GM21529 (cell line): ENCODE results near the gene MYO1F.
"Not testable (repeated sequence)": the region's sequence is repeated elsewhere in the genome, so short reads cannot be mapped to it uniquely, and the experiment has no call there.

Experiments used
- ATAC-seq: cut with Tn5 transposase; IDR thresholded peaks from one replicate; pipeline ENCODE4 v1.9.1; 2021; ENCODE audit not compliant: unreplicated experiment

The MYO1F gene

DNA sequence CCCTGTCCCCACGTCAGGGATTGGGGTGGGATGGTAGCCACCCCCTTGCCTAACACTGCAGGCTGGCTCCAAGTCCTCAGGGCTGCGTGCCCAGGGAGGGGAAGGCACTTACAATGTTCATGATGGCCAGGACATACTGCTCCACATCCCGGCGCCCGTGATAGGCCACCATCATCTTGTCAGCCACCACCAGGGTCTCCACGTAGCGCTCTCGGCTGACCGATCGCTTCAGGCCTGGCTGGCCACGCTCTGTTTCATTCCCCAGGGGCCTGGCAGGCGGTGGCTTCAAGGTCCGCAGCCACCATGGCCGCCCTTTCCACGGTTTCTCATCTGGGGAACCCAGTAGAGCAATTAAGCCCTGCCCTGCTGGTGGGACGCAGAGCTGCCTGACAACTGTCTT is 23.6 kb upstream of the MYO1F start:
- no peak for ATAC-seq

GRCh38 chr19:8600064-8600463 is 22.8 kb upstream of the MYO1F start:
- ATAC-seq = no peak

- no peak for ATAC-seq
These were observed 18.9 kb upstream of the MYO1F start for GRCh38 chr19:8596168-8596567.

DNA sequence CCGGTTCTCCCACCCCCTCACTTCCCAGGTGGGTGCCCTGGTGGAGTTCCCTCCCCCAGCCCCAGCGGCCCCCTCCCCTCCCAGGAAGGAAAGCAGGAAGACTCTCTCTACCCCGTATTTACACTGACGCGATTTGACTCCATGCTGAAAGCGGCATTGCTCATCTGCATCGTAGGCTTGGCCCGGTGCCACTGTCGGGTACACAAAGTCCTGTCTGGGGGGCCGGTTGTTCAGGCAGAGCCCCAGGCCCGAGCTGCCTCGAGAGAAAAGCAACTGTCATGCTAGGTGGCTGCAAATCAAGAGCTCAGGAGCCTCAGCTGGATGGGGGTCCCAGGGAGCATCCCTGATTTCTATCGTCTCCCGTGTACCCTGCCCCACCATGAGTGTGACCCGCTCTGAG is 18.4 kb upstream of the MYO1F start:
- no peak for ATAC-seq

DNA sequence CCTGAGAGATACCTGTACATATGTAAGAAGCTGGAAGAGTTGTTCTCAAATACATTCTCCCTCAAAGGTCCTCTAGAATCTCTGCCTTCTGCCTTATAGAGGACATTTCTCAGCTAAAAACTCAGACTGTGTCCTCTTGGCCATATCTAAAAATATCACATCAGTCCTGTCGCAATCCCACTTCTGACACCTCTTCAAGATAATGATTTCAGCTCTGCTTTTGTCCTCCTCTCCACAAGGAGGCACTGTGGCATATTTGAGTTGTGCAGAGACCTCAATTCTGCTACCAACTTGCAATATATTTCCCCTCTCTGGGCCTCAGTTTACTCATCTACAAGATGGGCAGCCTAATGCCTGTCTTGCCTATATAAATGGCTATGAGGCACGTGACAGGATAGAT is 16.7 kb upstream of the MYO1F start:
- ATAC-seq = no peak

GRCh38 chr19:8592231-8593009 is 15.2 kb upstream of the MYO1F start:
- ATAC-seq = no peak

DNA sequence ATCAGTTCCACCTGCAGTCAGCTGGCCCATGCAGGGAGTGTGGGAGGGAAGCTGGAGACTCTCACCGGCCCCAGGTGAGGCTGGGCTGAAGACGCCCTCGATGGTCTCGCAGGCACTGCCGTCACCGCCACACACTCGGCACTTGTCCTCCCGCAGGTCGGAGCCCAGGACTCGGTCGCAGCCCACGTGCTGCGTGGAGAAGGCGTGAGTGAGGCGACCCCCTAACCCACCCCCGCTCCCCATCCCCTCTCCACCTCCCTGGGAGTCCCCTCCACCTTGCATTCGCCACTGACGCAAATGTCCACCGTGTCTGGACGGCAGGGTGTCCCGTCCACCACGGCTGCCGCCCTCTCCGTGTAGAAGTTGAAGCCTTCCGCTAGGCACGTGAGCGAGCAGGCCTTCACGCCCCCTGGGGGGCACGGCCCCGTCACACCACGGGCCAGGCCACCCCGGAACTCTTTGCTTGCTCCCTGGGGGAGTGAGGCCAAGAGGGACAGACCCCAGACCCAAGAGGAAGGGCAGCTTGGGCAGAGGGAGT is 12.0 kb upstream of the MYO1F start:
- no peak for ATAC-seq

GRCh38 chr19:8585894-8586750 is 8.9 kb upstream of the MYO1F start:
- no peak for ATAC-seq

DNA sequence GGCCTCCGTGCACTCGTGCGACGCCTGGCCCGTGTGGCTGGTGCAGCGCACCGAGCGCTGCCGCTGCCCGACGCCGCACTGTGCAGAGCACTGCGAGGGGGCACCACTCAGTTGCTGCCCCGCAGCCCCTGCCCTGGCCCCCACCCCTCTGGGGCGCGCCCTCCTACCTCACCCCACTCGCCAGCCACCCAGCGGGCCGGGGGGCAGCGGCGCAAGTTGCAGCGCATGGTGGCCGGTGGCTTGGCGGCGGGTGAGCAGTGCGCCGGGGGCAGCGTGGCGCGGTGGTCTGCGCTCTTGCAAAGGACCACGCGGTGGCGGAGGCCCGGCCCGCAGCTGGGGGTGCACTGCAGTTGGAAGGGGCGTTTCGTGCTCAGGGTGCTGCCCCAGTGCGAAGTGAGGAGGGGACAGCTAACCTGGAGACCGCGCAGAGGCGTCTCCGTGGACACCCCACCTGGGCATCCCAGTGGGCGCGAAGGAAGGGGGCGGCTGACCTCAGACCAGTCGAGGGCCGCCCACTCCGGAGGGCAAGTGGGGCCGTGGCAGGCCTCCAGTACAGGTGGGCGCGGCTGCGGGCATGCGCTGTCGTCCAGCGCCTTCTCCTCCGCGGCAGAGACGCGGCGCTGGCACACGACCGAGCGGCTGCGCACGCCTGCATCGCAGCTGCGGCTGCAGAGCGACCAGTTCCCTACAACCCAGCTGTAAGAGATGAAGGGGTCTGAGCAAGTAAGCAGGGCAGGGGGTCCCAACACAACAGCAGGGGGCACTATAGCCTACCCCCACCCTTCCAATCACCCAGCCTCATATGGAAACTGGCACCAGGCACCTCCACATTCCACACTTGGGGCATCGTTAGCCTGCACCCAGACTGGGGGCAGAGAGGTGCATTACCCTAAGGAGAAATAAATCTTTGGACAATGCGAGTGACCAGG is 8.0 kb upstream of the MYO1F start:
- no peak for ATAC-seq

GRCh38 chr19:8580710-8581281 is 3.6 kb upstream of the MYO1F start:
- ATAC-seq = no peak

DNA sequence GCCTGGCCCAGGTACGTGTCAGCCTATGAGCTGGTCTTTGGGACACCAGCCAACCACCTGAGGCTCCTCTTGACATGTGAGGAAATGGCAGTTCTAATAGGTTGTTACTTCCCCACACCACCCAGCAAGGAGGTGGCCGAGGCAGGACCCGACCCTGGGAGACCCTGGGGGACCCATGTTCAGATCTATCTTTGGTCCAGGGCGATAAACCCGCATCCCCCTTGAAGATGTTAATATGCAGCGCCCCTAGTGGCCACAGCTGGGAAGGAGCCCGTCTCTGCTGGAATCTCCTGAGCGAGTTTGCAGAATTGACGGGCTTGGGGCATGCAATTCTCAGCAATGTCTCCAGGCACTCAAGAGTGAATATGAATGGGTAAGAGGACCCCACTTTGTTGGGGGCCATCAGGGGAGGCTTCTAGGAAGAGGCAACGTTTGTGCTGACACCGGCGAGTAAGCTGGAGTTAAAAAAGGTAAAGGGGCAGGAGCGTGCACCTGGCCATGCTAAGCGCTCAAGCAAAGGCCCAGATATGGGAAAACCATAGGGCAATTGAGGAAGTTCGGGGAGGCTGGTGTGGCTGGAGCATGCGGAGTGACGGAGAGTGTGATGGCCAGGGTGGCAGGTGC is 1.5 kb upstream of the MYO1F start:
- ATAC-seq = no peak

DNA sequence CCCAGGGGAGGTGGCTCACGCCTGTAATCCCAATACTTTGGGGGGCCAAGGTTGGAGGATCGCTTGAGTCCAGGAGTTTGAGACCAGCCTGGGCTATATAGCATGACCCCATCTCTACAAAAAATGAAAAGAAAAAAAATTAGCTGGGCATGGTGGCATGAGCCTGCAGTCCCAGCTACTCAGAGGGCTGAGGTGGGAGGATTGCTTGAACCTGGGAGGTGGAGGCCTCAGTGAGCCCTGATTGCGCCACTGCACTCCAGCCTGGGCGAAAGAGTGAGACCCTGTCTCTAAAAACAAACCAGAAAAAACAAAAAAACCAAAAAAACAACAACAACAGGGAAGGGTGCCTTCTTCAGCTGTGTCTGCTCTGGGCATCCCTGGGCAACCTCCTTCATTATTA is 499 bp upstream of the MYO1F start:
- no peak for ATAC-seq

DNA sequence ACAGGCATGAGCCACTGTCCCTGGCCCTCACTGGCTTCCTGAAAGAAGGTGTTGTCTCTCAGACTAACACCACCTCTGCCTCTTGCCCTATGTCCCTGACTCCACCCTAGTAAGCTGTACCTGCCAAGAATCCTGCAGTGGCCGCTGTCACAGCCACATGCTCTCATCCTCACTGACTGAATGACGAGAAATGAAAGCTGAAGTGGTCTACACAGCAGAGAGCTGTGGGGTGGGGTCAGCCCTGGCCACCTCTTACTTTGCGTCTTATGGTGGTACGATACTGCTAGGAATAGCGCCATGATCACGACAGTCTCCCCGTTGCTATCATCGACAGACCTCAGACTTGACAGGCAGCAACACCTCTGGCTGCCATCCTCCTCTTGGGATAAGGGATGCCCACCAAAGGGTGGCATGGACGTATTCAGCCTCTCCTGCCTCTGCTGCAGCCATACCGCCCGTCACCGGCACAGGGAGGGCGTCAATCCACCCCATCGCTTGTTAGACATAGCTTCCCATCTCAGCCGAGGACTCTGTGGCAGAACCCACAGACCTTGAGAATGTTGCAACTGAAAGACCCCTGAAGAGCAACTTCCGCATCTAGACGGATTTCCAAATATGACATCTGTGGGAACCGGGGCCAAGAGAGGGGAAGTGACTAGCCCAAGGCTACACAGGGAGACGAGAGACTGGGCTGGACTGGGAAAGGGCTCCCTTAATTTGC is 809 bp downstream of the MYO1F start:
- no peak for ATAC-seq

DNA sequence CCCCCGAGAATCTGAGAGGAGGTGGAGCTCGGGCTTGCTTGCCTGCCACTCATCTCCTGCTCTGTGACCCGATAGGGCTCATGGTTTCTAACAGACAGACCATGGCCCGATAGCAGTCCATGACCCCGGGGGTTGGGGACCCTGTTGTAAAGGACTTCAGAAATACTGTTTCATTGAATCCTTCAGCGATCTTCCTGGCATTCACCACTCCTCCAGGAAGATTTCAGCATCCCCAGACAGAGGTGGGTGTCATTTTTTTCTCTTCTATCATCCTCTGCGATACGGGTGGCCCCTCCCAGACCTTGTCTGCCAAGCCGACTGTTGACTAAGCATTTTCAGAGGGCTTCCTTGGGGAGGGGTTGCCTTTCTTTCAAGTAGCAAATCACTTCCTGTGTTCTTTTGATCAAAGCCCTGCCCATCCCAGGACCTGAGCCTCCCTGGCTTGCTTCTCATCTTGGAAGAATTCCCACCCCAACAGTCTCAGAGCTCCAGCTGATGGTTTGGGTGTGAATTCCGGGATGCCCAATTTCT is 1.7 kb downstream of the MYO1F start:
- no peak for ATAC-seq

GRCh38 chr19:8574619-8574922 is 2.7 kb downstream of the MYO1F start:
- ATAC-seq = not testable (repeated sequence)

- no peak for ATAC-seq
These were observed 3.9 kb downstream of the MYO1F start for GRCh38 chr19:8573316-8573715.

DNA sequence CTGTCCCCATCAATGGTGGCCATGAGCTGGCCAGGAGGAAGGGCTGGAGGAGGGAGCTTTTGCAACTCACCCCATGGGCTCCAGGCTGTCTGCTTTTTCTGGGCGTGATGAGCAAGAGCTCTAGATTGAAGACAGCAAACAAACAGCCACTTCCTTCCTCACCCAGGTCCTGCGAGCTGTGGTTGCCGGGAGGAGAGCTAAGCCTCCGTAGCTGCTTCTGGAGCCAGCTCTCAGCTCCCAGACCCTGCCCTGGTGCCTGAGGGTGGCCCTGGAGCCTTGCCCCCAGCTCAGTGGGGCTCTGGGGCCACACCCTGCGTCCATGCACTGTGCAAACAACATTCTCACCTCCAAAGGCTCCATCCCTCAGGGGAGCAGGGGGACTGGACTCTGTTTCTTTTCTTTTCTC is 6.2 kb downstream of the MYO1F start:
- ATAC-seq = no peak

- ATAC-seq = peak; percentile 66
These were observed 8.0 kb downstream of the MYO1F start for GRCh38 chr19:8569066-8569771.
